Measurements from ENCODE around the gene SCAP. TPM values are rescaled to one million over a fixed set of nuclear protein-coding genes. Genes with fewer than 3 reads are reported as not detected.
A peak's percentile ranks its signal among the peaks of the same experiment; 100 is the strongest.
"Not testable (repeated sequence)": the region's sequence is repeated elsewhere in the genome, so short reads cannot be mapped to it uniquely, and the experiment has no call there.

Gene SCAP
- total RNA-seq, 2 experiments from 2014 or later: 45.1 to 52.2 TPM

GRCh38 chr3:47374587-47374986 is 101.2 kb downstream of the SCAP start:
- Mint-ChIP-seq H3K4me1 (ENCODE audit: low read depth) (peaks cover 7% of the 10 kb centered on the region), H3K9me3 (no peaks in the 10 kb centered on the region), H3K27ac (no peak overlapping the region), H3K36me3 (ENCODE audit: low read depth) (peaks cover 1% of the 10 kb centered on the region), H3K27me3 (no peaks in the 10 kb centered on the region), H3K4me3 (no peak overlapping the region)
- POLR2A ChIA-PET: interaction anchor here (0.6 to 1.4 kb wide), 2 partner anchors 11 to 13 kb away, joined by 3 to 4 read pairs; no protein-coding TSS in a partner anchor
- intact Hi-C loops (cut with micrococcal nuclease): no loop called here
- ATAC-seq (no peak), DNase-seq (no peak)
- no peak for TF ChIP-seq CTCF (IDR thresholded peaks at IDR 0.05)
- CTCF ChIA-PET: no interaction called here

GRCh38 chr3:47370887-47371697 is 104.6 kb downstream of the SCAP start:
- Mint-ChIP-seq H3K4me3 (no peak overlapping the region), H3K27ac (no peak overlapping the region), H3K27me3 (no peaks in the 10 kb centered on the region), H3K4me1 (ENCODE audit: low read depth) (no peaks in the 10 kb centered on the region), H3K36me3 (ENCODE audit: low read depth) (no peaks in the 10 kb centered on the region), H3K9me3 (no peaks in the 10 kb centered on the region)
- peak; percentile 37 for ATAC-seq
- CTCF ChIA-PET: interaction anchor here (0.5 to 2.2 kb wide), 7 partner anchors 12 to 204 kb away, joined by 3 to 6 read pairs (median 3); no protein-coding TSS in a partner anchor
- peak; percentile 65 for TF ChIP-seq CTCF (IDR thresholded peaks at IDR 0.05)
- peak; percentile 50 for DNase-seq
- POLR2A ChIA-PET: interaction anchor here (0.7 to 1.0 kb wide), 2 partner anchors 10 kb away, joined by 3 read pairs; partner anchors contain the start of gene PTPN23
- intact Hi-C loops (cut with micrococcal nuclease): no loop called here

- H3K36me3 Mint-ChIP-seq (ENCODE audit: low read depth); H3K27ac Mint-ChIP-seq; H3K4me3 Mint-ChIP-seq; H3K4me1 Mint-ChIP-seq (ENCODE audit: low read depth); H3K27me3 Mint-ChIP-seq; H3K9me3 Mint-ChIP-seq; ATAC-seq; DNase-seq; intact Hi-C loops (cut with micrococcal nuclease): not testable (repeated sequence)
- ChIA-PET POLR2A (interaction anchor here (1.0 to 1.6 kb wide), 2 partner anchors 10 to 394 kb away, joined by 3 to 5 read pairs; partner anchors contain the start of gene PTPN23), CTCF (interaction anchor here (0.6 to 2.2 kb wide), 7 partner anchors 9 to 475 kb away, joined by 3 to 6 read pairs (median 4); no protein-coding TSS in a partner anchor)
Measured at GRCh38 chr3:47370020-47370419, 105.7 kb downstream of the SCAP start.

GRCh38 chr3:47367631-47368030 is 108.1 kb downstream of the SCAP start:
- ATAC-seq (no peak), DNase-seq (no peak)
- H3K4me3 Mint-ChIP-seq: no peak overlapping the region
- TF ChIP-seq CTCF (IDR thresholded peaks at IDR 0.05): no peak
- intact Hi-C loops (cut with micrococcal nuclease): no loop called here
- CTCF ChIA-PET: no interaction called here
- H3K9me3 Mint-ChIP-seq: peaks cover 4% of the 10 kb centered on the region
- no peak overlapping the region for H3K27ac Mint-ChIP-seq
- no peaks in the 10 kb centered on the region for H3K27me3 Mint-ChIP-seq
- POLR2A ChIA-PET: no interaction called here
- H3K36me3 Mint-ChIP-seq (ENCODE audit: low read depth): peaks cover 3% of the 10 kb centered on the region
- peaks cover 6% of the 10 kb centered on the region for H3K4me1 Mint-ChIP-seq (ENCODE audit: low read depth)

- Mint-ChIP-seq H3K4me1 (ENCODE audit: low read depth) (peaks cover 11% of the 10 kb centered on the region), H3K27me3 (no peaks in the 10 kb centered on the region)
- POLR2A ChIA-PET: no interaction called here
Measured at GRCh38 chr3:47366833-47367232, 108.9 kb downstream of the SCAP start.

More at GRCh38 chr3:47366833-47367232, 108.9 kb downstream of the SCAP start:
- Mint-ChIP-seq H3K9me3 (peaks cover 9% of the 10 kb centered on the region), H3K4me3 (no peak overlapping the region), H3K36me3 (ENCODE audit: low read depth) (peaks cover 8% of the 10 kb centered on the region), H3K27ac (no peak overlapping the region)
- TF ChIP-seq CTCF (IDR thresholded peaks at IDR 0.05): no peak
- DNase-seq (no peak), ATAC-seq (no peak)
- intact Hi-C loops (cut with micrococcal nuclease): no loop called here
- CTCF ChIA-PET: no interaction called here

Measured in activated CD8-positive, alpha-beta T cell treated with anti-CD3 and anti-CD28 coated beads for 36 hours (primary cell).